ENCODE measurements around the gene UGT1A8.
"Not testable (repeated sequence)": the region's sequence is repeated elsewhere in the genome, so short reads cannot be mapped to it uniquely, and the experiment has no call there.

UGT1A8 gene

DNA sequence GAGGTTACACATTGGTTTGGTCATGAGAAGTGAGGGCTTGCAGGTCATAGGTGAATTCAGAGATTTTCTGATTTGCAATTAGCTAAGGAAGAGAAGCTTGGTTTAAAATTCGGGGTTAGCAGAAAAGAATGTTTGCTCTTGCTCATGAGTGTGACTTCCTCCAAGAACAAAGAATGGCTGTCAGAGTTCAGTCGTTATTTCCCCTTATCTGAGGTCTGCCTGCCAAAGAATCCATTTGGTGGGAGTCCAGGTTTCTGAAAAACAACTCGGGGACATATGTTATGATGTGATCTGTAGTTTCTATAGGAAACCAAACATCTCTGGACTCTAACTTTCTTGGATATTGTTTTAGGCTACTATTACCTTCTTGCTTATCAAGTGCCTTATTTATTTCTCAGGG, 72.1 kb downstream of the UGT1A8 start:
- DNase-seq: no peak

DNA sequence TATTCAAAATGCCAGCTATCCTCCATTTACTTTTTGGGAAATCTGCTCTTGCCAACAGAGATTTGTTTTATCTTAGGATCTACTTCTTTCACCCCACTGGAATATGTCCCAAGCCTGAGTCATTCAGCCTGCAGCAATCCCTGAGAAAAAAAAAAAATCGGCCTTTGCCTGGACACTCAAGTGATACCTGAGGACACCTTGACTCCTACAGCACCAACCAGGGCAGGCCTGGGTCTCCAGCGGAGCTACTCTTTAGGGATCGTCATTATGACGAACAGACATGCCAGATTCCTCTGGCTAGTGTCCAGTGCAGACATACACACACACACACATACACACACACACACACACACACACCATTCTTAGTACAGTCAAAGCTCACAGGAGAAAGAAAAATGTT, 73.0 kb downstream of the UGT1A8 start:
- no peak for DNase-seq

DNA sequence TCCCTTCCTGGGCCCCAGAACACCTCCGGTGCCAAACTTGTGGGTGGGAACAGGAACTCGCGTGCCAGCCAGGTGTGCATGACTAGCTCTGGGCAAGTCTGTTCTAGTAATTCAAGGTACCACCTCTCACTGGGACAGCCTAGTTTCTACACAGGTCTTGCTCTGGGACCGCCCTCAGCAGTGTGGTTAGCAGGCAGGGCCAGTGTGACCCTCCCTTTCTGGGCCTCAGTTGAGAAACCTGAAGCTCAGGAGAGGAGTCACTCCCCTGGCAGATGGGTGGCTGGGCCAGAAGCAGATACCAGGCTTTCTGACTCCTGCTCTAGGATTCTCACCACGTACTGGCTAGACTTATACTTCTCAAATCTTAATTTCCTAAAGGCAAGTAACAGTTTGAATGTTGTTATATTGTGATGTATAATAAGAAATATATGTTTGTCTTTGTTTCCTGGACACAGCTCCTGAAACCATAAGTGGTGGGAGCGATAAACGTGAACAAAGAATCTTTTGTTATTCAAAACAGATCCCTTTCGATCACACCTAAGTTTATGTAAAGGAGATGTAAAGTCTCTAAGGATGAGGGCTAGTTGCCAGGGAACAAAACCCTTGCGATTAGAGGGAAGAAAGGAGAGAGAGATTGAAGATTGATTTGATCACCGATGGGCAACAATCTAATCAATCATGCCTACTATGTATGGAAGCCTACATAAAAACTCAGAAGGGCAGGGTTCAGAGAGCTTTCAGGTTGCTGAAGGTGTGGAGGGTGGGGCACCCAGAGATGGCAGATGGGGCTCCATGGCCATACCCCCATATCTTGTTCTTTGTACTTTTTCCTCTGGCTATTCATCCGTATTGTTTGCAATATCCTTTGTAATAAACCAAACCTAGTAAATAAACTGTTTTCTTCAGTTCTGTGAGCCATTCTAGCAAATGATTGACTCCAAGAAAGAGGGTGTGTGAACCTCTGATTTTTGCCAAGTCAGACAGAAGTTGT, 74.3 kb downstream of the UGT1A8 start:
- no peak for DNase-seq

DNA sequence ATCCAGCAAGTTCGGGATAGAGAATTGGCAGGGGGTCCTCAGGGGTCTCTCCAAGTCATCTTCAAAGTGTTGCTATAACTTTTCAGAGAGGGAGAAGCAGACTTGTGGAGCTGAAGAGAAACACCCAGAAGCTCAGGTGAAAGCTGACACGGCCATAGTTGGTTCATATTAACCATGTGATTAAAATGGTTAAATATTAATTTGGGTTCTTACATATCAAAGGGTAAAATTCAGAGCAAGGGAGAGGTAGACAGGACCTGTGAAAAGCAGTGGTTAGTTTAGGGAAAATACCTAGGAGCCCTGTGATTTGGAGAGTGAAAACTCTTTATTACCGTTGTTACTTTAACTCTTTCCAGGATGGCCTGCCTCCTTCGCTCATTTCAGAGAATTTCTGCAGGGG, 75.2 kb downstream of the UGT1A8 start, which contains the start of gene UGT1A6:
Gene UGT1A6 (plus strand): TSS at position 243 of the 400 bp plus-strand sequence. CDS start 115 bp downstream, at position 358.
- no peak for DNase-seq

DNA sequence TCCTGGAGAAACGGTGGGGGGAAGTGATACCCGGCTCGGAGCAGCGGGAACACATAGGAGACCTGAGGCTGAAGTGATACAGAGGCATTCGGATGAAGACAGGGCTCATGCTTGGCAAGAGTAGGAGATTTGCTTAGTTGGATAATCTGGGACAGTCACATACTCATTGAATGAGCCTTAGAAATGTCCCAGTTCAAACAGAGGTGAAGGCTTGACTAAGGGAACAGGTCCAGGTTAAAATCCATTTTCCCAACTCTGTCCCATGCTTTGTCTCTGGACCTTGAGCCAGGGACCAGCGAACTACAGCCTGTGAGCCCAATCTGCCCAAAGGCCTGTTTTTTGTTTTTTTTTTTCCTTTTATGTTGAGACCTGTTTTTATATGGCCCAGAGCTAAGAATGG, 76.5 kb downstream of the UGT1A8 start:
- DNase-seq: no peak

DNA sequence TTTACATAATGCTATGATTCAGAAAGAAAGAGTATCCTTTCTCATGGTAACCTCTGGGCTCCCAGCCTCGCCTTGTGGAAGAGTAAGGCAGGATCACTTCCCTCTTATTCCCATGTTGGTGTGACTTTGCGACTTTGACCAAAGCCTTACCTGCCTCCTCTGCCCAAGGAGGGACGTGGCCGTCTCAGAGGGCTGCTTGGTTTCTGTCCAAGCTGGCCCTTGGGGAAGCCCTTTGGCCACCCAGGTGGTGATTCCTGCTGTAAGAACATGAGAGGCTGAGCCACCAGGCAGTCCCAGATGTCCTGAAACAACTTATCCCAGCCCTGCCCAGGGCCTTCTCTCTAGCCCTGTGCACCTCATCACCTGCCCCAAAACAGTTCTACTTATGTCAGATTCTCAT, 81.3 kb downstream of the UGT1A8 start:
- no peak for DNase-seq

DNA sequence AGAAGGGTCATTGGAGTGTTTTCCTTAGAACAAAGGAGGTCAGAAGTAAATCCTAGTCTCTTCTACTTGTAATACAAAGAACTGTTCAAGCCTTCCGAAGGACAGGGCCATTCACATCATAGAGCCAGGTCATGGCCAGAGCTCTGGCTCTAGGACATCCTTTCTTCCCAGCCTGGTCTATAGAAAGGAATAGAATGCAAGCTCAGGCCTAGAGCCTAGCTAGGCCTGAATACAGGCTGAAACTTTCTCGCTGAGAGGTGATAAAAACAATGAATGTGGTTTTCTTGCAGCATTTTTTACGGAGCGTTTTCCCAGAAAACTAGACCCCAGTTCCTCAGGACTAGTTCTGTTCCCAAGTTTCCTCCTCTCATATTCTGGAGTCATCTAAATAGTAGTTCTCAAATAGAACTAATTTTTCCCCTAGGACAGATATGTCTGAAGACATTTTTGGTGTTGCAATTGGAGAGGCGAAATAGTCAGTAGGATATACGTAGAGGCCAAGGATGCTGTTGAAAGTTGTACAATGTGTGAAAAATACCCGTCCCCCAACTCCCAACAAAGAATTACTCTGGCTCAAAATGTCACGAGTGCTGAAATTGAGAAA, 82.1 kb downstream of the UGT1A8 start:
- no peak for DNase-seq

DNA sequence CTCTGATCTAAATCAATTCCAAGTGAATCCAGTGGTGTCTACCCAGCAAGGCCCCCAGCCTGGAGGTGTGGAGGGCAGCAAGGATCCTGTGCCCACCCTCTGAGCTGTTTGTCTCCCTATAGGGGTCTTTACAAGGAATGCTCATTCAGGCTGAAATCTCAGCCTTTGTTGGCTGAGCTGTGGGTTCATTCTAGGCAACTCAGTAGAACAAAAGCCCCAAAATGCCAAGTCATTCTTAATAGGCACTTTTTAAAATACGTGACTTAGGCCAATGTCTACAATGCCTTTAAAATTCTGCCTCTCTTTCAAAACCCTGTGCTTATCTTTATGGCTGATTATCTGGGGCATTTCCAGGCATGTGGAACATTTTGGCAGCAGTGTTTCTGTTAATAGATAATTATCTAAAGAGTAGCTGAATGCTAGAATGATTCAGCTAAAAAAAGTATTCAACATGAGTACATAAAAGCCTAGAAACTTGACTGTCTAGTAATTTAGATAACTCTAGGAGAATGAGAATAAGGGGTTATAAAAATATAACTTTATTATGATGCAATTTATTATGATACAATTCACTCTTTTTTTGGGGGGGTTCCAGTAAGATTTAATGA, 82.7 kb downstream of the UGT1A8 start:
- DNase-seq: no peak

DNA sequence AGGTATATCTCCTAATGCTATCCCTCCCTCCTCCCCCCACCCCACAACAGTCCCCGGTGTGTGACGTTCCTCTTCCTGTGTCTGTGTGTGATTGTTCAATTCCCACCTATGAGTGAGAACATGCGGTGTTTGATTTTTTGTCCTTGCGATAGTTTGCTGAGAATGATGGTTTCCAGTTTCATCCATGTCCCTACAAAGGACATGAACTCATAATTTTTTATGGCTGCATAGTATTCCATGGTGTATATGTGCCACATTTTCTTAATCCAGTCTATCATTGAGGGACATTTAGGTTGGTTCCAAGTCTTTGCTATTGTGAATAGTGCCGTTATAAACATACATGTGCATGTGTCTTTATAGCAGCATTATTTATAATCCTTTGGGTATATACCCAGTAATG, 83.4 kb downstream of the UGT1A8 start:
- not testable (repeated sequence) for DNase-seq

DNA sequence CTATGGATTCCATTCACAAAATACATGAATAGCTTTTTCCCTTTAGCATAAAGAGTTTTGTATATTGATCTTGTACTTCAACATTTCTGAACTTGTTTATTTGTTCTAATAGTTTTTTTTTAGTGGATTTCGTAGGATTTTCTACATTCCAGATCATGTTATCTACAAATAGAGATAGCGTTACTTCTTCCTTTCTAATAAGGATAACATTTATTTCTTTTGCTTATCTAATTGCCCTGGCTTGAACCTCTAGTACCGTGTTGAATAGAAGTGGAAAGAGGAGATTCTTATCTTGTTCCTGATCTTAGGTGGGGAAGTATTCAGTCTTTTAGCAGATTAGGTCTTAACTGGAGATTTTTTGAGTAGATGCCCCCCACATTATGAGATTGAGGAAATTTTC, 84.8 kb downstream of the UGT1A8 start:
- no peak for DNase-seq

DNA sequence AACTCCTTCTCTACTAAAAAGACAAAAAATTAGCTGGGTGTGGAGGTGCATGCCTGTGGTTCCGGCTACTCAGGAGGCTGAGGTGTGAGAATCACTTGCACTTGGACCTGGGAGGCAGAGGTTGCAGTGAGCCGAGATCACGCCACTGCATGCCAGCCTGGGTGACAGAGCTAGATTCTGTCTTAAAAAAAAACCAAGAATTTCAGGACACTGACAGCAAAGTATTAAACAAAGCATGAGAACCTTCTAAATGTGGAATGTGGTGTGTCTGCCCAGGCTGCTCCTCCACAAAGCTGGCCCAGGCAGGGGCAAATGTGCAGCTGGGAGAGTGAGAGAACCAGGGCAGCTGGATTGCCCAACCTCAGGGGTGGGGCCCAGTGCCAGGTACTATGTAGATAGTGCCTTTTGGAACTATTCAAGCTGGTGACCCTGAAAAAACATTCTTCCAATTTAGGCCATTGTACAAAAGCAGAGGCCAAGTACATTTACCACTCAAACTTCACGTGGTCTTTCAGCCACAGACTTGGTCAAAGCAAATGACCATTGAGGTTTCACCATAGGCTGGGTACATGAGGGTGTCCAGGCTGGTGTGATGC, 88.6 kb downstream of the UGT1A8 start:
- no peak for DNase-seq

DNA sequence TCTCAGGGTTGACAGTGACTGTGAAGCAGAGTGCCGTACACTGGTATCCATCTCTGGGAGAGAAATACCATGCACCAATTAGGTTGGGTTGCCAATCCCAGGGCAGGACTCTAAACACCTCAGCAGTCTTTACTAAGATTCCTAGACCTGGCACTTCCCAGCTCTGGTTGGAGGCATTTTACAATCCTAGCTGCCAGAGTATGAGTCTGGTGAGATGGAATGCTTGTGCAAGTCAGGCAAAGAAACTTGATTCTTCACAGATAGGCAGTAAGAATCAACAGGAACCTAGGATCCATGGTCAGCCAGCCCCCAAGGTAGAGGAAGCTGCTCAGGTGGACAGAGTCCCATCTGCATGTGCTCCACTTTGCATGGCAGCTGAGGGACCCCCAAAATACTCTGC, 89.3 kb downstream of the UGT1A8 start:
- DNase-seq: no peak

DNA sequence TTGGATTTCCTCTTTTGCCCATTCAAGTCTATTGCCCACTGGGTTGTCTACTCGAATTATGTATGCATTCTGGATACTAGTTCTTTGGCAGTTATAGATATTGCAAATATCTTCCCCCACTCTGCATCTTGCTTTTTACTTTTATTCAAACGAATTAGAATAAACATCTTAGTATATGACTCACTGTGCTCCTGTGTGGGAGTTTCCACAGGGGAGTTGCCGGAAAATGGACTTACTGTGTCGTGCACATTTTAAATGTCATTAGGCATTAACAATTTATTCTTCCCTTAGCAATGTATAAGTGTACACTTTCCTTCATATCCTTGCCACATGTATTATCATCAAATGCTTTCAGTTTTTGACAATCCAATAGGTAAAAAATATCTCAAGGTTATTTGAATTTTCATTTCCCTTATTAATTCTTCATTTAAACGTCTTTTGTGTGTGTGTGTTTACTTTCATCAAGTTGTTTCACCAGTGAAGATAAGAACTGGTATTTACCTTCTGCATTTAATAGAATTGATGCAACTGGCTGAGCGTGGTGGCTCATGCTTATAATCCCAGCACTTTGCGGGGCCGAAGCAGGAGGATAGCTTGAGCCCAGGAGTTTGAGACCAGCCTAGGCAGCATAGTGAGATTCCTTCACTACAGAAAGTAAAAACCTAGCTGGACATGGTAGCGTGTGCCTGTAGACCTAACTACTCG, 90.7 kb downstream of the UGT1A8 start:
- no peak for DNase-seq

DNA sequence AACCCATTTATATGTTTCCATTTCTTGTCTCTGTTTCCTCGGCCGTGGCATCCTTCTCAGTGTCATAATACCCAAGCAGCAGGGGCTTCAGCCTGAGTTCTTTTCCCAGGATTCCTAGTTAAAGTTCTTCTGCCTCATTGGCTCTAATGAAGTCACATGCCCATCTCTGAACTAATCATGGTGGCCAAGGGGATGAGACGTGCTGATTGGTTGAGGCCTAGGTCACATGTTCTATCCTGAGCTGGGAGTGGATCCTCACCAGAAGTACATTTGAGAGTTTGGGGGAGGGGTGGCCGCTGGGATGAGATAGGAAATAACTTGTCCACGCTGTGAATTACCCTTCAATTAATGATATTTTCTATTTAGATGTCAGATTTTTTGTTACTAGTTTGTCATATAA, 91.5 kb downstream of the UGT1A8 start:
- DNase-seq: no peak

DNA sequence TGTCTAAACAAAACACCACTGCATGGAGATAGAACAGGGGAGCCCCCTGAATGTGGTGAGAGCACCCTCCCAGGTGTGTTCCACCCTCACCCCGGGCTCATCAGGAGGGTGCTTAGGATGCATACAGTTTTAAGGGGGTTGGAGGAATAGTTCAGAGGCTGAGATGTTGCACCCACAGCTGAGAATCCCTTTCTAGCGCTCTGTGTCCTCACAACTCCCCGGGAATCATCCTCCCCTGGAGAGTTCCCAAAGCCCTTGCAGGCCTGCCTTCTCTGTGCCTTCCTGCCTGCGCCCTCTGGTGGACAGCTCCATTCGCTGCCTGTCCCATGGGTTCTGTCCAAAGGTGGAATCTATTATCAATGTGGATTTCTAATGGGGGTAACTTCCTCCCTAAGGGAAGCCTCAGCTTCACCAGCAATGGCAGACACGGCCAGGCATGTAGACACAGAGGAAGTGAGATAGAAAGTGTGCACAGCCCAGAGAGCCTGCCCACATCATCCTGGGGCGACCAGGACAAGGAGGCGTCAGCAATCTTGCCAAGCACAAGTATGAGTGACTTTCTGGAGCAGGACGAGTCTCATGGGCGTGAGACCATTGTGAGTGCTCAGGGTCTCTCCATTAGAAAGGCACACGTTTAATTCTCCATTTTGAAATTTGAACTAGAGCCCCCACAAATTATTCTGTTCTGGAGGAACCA, 94.0 kb downstream of the UGT1A8 start:
- peak; percentile 68 for DNase-seq

DNA sequence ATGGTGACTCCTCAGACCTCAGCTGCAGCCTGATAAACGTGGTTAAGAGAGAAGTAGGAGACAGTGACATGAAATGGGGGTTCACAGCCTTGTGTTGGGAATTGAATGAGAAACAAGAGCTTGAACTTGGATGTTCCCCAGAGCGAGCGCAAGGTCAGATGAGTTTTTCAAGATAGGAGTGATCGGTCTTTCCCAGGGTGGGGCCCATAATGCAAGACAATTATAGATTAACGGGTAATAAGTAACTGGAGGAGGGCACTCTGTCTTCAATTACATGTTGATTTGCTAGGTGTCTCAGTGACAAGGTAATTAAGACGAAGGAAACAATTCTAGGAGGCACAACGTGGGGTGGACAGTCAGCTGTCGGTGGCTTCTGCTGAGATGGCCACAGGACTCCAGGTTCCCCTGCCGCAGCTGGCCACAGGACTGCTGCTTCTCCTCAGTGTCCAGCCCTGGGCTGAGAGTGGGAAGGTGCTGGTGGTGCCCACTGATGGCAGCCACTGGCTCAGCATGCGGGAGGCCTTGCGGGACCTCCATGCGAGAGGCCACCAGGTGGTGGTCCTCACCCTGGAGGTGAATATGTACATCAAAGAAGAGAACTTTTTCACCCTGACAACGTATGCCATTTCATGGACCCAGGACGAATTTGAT, 95.3 kb downstream of the UGT1A8 start, which contains the start of gene UGT1A5:
Gene UGT1A5 (plus strand): TSS at position 297 of the 651 bp plus-strand sequence. CDS start 85 bp downstream, at position 382.
- no peak for DNase-seq

DNA sequence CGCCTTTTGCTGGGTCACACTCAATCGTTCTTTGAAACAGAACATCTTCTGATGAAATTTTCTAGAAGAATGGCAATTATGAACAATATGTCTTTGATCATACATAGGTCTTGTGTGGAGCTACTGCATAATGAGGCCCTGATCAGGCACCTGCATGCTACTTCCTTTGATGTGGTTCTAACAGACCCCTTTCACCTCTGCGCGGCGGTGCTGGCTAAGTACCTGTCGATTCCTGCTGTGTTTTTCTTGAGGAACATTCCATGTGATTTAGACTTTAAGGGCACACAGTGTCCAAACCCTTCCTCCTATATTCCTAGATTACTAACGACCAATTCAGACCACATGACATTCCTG, 95.8 kb downstream of the UGT1A8 start:
- no peak for DNase-seq

DNA sequence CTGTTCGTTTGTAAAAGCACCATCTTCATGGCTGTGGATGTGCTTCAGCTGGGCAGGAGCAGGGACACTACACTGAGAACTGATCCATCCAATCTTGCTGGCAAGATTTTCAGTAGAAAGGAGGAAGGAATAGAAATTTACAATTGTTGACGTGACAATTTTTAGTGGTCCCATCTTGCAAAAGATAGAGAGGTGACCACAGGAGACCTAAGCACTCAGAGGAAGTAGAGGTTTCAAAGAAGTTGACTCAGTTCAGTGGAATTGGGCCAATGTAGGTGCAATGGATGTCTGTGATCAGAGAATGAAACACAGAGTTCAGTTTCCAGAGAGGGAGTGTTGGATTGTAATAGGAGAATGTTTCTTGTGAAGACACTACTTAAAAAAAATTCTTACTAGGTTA, 96.7 kb downstream of the UGT1A8 start:
- DNase-seq: no peak

DNA sequence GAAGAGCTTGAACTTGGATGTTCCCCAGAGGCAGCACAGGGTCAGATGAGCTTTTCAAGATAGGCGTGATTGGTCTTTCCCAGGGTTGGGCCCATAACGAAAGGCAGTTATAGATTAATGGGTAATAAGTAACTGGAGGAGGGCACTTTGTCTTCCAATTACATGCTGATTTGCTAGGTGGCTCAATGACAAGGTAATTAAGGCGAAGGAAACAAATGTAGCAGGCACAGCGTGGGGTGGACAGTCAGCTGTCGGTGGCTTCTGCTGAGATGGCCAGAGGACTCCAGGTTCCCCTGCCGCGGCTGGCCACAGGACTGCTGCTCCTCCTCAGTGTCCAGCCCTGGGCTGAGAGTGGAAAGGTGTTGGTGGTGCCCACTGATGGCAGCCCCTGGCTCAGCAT, 101.1 kb downstream of the UGT1A8 start, which contains the start of gene UGT1A4:
Gene UGT1A4 (plus strand): TSS at position 185 of the 400 bp plus-strand sequence. CDS start 85 bp downstream, at position 270.
- DNase-seq: no peak

DNA sequence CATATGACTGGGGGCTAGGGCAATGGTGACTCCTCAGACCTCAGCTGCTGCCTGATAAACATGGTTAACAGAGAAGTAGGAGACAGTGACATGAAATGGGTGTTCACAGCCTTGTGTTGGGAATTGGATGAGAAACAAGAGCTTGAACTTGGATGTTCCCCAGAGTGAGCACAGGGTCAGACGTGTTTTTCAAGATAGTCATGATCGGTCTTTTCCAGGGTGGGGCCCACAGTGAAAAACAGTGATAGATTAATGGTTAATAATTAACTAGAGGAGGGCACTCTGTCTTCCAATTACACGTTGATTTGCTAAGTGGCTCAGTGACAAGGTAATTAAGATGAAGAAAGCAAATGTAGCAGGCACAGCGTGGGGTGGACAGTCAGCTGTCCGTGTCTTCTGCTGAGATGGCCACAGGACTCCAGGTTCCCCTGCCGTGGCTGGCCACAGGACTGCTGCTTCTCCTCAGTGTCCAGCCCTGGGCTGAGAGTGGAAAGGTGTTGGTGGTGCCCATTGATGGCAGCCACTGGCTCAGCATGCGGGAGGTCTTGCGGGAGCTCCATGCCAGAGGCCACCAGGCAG, 111.4 kb downstream of the UGT1A8 start, which contains the start of gene UGT1A3:
Gene UGT1A3 (plus strand): TSS at position 320 of the 579 bp plus-strand sequence. CDS start 85 bp downstream, at position 405.
- no peak for DNase-seq
